HUES6 (cell line): Measurements from ENCODE around the gene NSUN7.
A peak's percentile ranks its signal among the peaks of the same experiment; 100 is the strongest.
"Not testable (repeated sequence)": the region's sequence is repeated elsewhere in the genome, so short reads cannot be mapped to it uniquely, and the experiment has no call there.

Source experiments
- H3K27ac ChIP-seq: 2 replicates; pipeline ENCODE4 v1.7.0; 2013; ENCODE audit warnings: low read depth, mild to moderate bottlenecking, low read length, inconsistent platforms
- H3K27me3 ChIP-seq: 2 replicates; pipeline ENCODE4 v1.6.1; 2013; ENCODE audit warnings: low read length; ENCODE audit not compliant: control insufficient read depth, insufficient read depth
- H3K36me3 ChIP-seq: 2 replicates; pipeline ENCODE4 v1.6.1; 2013; ENCODE audit warnings: low read length; ENCODE audit not compliant: control insufficient read depth, insufficient read depth
- H3K4me1 ChIP-seq: 2 replicates; pipeline ENCODE4 v1.6.1; 2013; ENCODE audit warnings: low read length; ENCODE audit not compliant: control insufficient read depth, insufficient read depth
- H3K4me3 ChIP-seq: 2 replicates; pipeline ENCODE4 v1.5.1; 2013; ENCODE audit warnings: low read depth, low read length
- H3K9ac ChIP-seq: one replicate; pipeline ENCODE4 v1.6.1; 2013; ENCODE audit warnings: mild to moderate bottlenecking, low read length
- H3K9me3 ChIP-seq: 2 replicates; pipeline ENCODE4 v1.6.1; 2013; ENCODE audit warnings: low read depth, low read length; ENCODE audit not compliant: control insufficient read depth, insufficient read depth

Gene NSUN7, protein sequence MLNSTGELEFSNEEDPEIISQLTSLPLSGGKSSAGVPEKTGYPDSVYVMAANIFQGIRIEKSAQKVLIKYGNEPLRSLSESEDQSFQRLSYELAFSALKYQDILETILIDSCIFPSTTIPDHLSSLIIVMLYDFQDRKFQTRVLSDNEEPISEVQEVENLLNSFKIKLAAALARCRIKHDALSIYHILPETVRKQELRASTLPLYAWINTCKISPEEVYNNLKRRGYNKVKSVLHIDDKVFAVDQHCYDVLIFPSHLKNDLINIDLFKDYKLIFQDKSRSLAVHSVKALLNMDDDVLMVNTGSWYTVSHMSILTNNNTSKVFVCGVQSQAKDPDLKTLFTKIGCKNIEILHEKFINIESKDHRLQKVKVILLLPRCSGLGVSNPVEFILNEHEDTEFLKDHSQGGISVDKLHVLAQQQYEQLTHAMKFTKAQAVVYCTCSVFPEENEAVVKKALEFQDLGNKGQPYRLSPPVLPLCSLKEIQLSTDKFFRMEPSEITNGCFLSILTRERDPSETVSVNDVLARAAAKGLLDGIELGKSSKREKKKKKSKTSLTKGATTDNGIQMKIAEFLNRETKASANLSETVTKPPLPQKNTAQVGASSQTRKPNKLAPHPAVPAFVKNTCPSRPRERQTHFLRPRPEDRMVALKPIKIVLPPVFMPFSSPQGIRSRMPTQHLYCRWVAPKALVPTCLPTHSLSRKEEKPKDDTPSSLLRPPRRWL

GRCh38 chr4:40749717-40750460 is at the start of gene NSUN7:
TSS of gene NSUN7 (plus strand) at chr4:40749955. CDS start at chr4:40750694, 739 bp downstream.
- Histone ChIP-seq H3K27ac (peak within 1 kb of the TSS; percentile 85), H3K4me3 (peak within 1 kb of the TSS; percentile 75), H3K9me3 (peaks cover 10% of the 10 kb centered on the region; the same call in 1 of the 2 replicates), H3K4me1 (0 out of 2 replicates have a peak, but pooled peaks cover 5% of the 10 kb centered on the region), H3K36me3 (peaks cover 11% of the 10 kb centered on the region), H3K27me3 (no peaks in the 10 kb centered on the region), H3K9ac (peak within 1 kb of the TSS; percentile 93)

DNA sequence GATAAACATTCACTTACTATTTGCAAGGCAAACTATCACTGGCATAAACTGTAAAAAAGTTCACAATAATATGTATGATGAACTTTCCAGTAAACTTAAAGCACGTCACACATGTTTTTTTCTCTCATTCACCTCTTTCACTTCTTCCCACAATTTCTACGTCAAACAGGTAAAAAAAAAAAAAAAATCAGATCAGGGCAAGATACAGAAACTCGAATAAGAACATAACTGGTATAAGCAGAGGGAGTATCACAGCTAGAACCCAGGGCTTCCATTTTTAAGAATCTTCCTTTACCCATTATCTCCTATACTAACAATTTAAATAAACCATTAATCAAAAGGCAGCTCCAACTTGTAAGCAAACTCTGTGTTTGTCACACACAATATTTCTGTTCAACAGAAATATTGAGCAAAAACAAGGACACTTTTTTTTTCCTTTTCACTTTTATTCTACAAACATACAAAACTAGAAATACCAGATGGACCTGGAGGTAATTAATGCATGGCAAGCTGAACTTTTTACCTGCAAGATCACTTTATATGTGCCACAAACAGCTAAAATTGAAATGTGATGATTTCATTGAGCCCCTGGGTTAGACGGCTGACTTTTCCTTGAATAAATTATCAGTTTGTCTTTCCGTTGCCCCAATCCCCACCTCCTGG is 47.5 kb upstream of the NSUN7 start:
- H3K4me3 ChIP-seq = no peak overlapping the region

GRCh38 chr4:40702800-40703151 is 47.0 kb upstream of the NSUN7 start:
- Histone ChIP-seq H3K27me3 (no peaks in the 10 kb centered on the region), H3K36me3 (no peaks in the 10 kb centered on the region), H3K9ac (no peak overlapping the region), H3K4me3 (no peak overlapping the region), H3K9me3 (no peaks in the 10 kb centered on the region), H3K27ac (no peak overlapping the region), H3K4me1 (peaks cover 12% of the 10 kb centered on the region; the same call in 1 of the 2 replicates)

More for the DNA sequence above, 47.5 kb upstream of the NSUN7 start:
- H3K36me3 ChIP-seq = no peaks in the 10 kb centered on the region
- H3K9me3 ChIP-seq = no peaks in the 10 kb centered on the region
- peaks cover 12% of the 10 kb centered on the region; the same call in 1 of the 2 replicates for H3K4me1 ChIP-seq
- H3K27ac ChIP-seq = no peak overlapping the region
- no peaks in the 10 kb centered on the region for H3K27me3 ChIP-seq
- no peak overlapping the region for H3K9ac ChIP-seq

DNA sequence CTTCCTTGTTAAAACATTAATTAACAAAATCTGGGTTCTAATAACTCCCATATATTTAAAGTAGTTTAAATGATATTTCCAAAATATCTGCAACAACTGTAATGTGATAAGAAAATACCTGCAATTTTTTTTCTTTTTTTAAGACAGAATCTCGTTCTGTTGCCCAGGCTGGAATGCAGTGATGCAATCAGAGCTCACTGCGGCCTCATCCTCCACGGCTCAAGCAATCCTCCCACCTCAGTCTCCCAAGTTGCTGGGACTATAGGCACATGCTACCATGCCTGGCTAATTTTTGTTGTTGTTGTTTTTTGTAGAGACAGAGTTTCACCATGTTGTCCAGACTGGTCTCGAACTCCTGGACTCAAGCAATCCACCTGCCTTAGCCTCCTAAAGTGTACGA is 45.7 kb upstream of the NSUN7 start:
- no peaks in the 10 kb centered on the region for H3K27me3 ChIP-seq
- H3K9me3 ChIP-seq = no peaks in the 10 kb centered on the region
- H3K4me3 ChIP-seq = no peak overlapping the region
- H3K36me3 ChIP-seq = no peaks in the 10 kb centered on the region
- peaks cover 12% of the 10 kb centered on the region; the same call in 1 of the 2 replicates for H3K4me1 ChIP-seq
- H3K27ac ChIP-seq = no peak overlapping the region
- no peak overlapping the region for H3K9ac ChIP-seq

DNA sequence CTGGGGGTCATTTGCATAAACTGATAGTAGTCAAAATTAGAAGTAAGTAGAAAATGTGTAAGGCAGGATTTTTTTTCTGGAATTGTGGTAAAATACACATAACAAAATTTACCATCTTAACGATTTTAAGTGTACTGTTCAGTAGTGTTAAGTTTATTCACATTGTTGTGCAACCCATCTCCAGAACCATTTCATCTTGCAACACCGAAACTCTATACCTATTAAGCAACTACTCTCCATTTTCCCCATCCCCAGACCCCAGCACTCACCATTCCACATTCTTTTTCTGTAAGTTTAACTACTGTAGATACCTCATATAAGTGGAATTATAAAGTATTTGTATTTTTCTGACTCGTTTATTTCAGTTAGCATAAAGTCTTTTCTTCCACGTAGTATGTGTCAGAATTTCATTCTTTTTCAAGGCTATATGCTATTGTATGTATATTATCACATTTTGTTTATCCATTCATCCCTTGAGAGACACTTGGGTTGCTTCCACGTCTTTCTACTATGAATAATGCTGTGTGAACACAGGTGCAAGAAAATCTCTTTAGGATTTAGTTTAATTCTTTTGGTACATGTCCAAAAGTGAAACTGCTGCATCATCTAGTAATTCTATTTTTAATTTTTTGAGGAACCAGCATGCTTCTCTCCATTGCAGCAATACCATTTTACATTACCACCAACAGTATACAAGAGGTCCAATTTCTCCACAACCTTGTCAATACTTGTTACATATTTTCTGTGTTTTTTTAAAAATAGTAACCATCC is 39.1 kb upstream of the NSUN7 start:
- no peak overlapping the region for H3K9ac ChIP-seq
- no peak overlapping the region for H3K4me3 ChIP-seq
- no peaks in the 10 kb centered on the region for H3K9me3 ChIP-seq
- no peaks in the 10 kb centered on the region for H3K27me3 ChIP-seq
- H3K27ac ChIP-seq = no peak overlapping the region
- H3K4me1 ChIP-seq = no peaks in the 10 kb centered on the region
- no peaks in the 10 kb centered on the region for H3K36me3 ChIP-seq

- H3K36me3 ChIP-seq, H3K4me3 ChIP-seq, H3K9me3 ChIP-seq, H3K27me3 ChIP-seq, H3K4me1 ChIP-seq, H3K9ac ChIP-seq, H3K27ac ChIP-seq: not testable (repeated sequence)
These were observed 36.8 kb upstream of the NSUN7 start for GRCh38 chr4:40713001-40713400.

DNA sequence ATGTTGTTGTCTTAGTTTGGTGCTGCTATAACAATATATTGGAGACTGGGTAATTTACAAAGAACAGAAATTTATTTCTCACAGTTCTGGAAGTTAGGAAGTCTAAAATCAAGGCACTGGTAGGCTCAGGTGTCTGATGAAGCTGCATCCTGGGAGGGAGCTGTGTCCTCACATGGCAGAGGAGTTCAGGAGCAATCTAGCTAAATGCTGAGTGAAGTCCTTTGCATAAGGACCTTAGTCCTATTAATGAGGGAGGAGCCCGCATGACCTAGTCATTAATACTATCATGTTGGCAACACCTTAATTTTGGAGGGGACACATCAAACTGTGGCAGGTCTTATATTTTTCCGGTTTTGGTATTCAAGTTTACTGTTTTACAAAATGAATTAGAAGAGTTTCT is 36.0 kb upstream of the NSUN7 start:
- Histone ChIP-seq H3K27ac (no peak overlapping the region), H3K9ac (no peak overlapping the region), H3K36me3 (no peaks in the 10 kb centered on the region), H3K9me3 (no peaks in the 10 kb centered on the region), H3K4me3 (no peak overlapping the region), H3K4me1 (peaks cover 6% of the 10 kb centered on the region), H3K27me3 (no peaks in the 10 kb centered on the region)

- Histone ChIP-seq H3K9ac (no peak overlapping the region), H3K27ac (no peak overlapping the region)
These were observed 31.2 kb upstream of the NSUN7 start for GRCh38 chr4:40718586-40718985.

GRCh38 chr4:40719008-40719623 is 30.6 kb upstream of the NSUN7 start:
- H3K9ac ChIP-seq = no peak overlapping the region
- no peaks in the 10 kb centered on the region for H3K27me3 ChIP-seq
- no peaks in the 10 kb centered on the region for H3K9me3 ChIP-seq
- H3K4me1 ChIP-seq = peaks cover 19% of the 10 kb centered on the region
- no peak overlapping the region for H3K27ac ChIP-seq
- no peaks in the 10 kb centered on the region for H3K36me3 ChIP-seq
- H3K4me3 ChIP-seq = no peak overlapping the region

More at GRCh38 chr4:40718586-40718985, 31.2 kb upstream of the NSUN7 start:
- Histone ChIP-seq H3K4me1 (peaks cover 19% of the 10 kb centered on the region), H3K36me3 (no peaks in the 10 kb centered on the region), H3K4me3 (no peak overlapping the region), H3K9me3 (no peaks in the 10 kb centered on the region), H3K27me3 (no peaks in the 10 kb centered on the region)

DNA sequence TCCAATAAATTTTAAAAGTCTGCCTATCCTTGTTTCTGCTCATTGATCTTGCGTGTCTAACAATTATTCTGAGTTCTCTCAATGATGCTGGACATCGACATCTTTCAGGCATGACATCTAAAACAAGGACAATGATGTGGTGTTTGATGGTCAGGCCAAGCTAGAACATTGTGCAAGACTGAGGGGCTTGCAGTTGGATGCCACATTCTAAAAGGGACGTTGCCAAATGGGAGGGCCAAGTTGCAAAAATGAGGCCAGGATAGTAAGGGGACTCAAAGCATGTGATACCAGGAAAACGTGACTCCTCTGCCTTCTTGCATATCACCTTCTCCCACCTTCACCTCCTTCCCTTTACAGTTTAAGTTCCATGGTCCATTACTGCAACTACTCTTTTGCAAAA is 29.4 kb upstream of the NSUN7 start:
- Histone ChIP-seq H3K27ac (no peak overlapping the region), H3K36me3 (no peaks in the 10 kb centered on the region), H3K9me3 (no peaks in the 10 kb centered on the region), H3K4me3 (no peak overlapping the region), H3K9ac (no peak overlapping the region), H3K4me1 (peaks cover 19% of the 10 kb centered on the region), H3K27me3 (no peaks in the 10 kb centered on the region)
